Measurements from ENCODE around the gene SMIM33. TPM values are rescaled to one million over a fixed set of nuclear protein-coding genes. Genes with fewer than 3 reads are reported as not detected.
"Not testable (repeated sequence)": the region's sequence is repeated elsewhere in the genome, so short reads cannot be mapped to it uniquely, and the experiment has no call there.

SMIM33 gene
- polyA plus RNA-seq, 4 donors, result 0.03 TPM; not detected in 3

DNA sequence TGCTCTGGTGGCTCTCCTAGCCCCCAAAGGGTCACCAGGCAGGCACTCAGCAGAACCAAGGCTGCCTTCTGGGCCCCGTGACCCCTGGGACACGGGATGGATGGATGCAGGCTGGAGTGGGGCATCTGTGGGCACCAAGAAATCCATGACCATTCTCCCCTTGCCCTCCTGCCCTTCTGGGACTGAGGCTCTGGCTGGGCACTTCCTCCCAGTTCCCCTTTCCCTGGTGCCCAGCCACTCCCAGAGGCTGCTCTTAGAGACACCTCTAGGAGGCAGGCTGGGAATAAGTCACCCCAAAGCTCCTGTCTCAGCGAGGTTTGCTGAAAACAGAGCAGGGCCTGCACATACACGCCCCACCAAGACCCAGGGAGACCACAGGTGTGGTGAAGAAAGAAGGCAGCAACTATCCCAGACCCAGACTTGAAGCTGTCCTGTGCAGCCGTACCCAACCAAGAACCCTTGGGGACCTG is 10.8 kb downstream of the SMIM33 start:
- no peak for DNase-seq (ENCODE audit: low read depth in 4 of 4, low spot score in 3 of 4)

DNA sequence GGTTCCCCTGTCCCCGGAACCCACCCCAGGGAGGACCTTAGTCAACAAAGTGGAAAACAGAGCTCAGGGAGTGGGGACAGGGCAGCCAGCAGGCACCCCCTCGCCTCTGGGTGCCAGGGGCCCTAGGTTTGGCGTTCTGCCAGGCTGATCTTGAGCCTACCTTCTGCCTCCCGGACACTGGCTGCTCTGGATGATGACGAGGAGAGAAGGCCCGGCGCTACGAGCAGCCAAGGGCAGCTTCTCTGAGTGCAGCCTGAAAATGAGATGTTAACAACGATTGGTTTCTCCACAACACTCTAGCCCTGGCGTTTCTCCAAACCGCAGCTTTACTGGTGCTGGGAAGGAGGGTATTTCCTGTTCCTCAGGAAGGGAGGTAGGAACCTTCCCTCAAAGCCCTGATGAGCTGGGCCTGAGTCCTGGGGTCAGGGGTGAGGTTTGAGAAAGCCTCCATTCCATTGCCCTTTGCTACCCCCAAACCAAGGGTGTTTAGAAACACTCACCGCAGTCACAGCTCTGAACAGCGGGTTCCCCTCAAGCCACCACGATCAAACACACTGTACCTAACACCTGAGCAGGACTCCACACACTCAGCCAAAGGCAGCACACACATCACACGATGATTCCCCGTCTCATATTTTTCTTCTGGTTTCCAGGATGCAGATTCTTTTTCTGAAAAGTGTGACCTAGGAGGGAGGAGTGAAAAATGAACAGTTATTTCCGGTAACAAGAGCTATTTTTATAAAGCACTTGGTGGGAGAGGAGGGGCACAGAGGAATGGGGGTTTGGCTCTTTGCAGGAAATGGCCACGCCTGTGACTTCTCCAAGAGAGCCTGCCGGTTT is 11.5 kb downstream of the SMIM33 start, which contains the start of gene STING1:
Gene STING1, minus strand, starts transcription at position 709 of the 840 bp plus-strand sequence. CDS start 1,054 bp downstream, outside the sequence.
- peak; percentile 55 to 67 (median 62) for DNase-seq (ENCODE audit: low read depth in 4 of 4, low spot score in 3 of 4)

DNA sequence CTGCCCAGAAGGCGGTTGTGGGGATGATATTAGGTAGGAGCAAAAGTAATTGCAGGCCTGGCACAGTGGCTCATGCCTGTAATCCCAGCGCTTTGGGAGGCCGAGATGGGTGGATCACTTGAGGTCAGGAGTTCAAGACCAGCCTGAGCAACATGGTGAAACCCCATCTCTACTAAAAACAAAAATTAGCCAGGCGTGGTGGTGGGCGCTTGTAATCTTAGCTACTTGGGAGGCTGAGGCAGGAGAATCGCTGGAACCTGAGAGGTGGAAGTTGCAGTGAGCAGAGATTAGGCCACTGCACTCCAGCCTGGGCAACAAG is 12.0 kb downstream of the SMIM33 start:
- DNase-seq (ENCODE audit: low read depth in 4 of 4, low spot score in 3 of 4), result not testable (repeated sequence)

DNA sequence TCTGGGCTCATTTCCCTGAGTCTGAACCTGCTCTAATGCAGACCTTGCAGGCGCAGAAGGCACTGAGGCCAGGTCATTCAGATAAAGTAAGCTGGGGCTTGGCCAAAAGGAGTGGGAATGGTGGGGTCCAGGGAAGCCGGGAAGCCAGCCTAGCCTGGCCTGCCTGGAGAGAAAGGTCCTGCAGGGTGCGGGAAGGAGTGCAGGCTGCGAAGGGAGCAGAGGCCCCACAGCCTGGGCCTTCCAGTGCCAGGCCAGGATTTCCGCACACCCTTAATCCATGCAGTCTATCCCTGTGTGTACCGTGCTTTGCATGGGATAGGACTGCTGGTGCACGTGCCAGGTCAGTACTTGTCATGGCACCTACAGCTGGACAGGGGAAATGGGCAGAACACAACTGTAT is 15.4 kb downstream of the SMIM33 start:
- DNase-seq (ENCODE audit: low read depth in 4 of 4, low spot score in 3 of 4), result no peak

DNA sequence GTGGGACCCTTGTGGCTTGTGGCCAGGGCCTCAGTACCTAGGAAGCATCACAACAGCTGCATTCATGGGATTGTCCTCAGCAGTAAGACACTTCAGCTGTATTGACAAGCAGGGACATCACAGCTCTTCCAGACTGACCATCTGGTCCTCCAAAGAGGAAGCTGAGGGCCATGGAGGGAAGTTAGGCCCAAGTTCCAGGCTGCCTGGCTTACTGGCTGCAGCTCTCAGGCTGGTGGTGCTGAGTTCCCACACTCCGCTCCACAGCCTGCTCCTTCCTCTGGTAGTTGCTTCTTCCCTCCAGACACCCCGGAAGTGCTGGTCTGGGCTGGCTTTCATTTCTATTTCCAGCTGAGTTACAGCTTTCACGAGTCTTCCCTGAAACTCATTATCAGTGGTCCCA is 17.5 kb downstream of the SMIM33 start:
- no peak for DNase-seq (ENCODE audit: low read depth in 4 of 4, low spot score in 3 of 4)

DNA sequence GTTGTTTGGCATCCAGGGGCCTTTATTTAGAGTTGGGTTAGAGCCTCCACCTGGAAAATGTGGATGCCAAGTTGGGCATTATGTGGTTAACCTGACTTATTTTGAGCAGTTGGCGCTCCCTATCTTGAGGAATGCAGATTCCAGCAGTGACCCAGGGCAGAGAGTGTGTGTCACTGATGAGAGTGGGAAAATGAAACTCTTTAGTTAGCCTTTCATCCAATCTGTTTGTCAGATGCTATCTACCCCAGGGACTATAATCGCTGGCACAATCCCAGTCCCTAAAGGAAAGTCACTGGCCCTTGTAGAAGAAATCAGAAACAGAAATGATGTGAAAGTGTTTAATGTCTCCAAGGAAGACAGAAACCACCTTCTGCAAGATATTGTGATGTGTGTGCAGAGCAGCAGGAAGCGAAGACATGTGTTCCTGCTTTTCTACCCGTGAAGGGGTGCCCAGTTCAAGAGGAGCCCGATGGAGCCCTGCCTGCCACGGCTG is 21.9 kb downstream of the SMIM33 start:
- DNase-seq (ENCODE audit: low read depth in 4 of 4, low spot score in 3 of 4), result no peak

DNA sequence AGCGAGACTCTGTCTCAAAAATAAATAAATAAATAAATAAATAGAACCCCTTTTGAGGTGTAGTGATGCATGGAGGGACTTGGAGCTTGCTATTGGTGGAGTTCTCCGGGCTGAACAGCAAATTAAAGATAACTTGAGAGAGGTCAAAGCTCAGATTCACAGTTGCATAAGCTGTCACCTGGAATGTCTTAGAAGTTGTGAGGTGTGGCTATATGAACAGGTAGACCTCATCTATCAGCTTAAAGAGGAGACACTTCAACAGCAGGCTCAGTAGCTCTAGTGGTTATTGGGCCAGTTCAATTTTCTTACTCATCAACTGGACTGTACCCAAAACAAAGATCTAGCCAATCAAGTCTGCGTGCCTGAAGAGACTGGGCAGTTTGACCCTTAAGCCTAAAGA is 23.5 kb downstream of the SMIM33 start:
- no peak for DNase-seq (ENCODE audit: low read depth in 4 of 4, low spot score in 3 of 4)

DNA sequence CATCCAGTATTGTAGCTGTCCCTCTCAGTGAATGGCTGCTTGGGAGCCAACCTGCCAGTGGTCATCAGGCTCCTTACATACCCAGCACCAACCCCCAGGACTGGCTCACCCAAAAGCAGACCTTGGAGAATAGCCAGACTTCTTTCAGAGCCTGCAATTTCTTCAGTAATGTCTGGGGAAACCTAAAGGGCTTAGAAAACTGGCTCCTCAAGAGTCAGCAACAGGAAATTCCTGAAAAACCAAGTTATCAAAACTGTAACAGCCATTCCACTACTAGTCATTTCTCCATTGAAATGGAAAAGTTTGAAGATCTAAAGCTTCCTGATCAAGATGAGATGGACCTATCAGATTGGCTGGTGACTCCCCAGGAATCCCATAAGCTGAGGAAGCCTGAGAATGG is 24.0 kb downstream of the SMIM33 start:
- no peak for DNase-seq (ENCODE audit: low read depth in 4 of 4, low spot score in 3 of 4)

DNA sequence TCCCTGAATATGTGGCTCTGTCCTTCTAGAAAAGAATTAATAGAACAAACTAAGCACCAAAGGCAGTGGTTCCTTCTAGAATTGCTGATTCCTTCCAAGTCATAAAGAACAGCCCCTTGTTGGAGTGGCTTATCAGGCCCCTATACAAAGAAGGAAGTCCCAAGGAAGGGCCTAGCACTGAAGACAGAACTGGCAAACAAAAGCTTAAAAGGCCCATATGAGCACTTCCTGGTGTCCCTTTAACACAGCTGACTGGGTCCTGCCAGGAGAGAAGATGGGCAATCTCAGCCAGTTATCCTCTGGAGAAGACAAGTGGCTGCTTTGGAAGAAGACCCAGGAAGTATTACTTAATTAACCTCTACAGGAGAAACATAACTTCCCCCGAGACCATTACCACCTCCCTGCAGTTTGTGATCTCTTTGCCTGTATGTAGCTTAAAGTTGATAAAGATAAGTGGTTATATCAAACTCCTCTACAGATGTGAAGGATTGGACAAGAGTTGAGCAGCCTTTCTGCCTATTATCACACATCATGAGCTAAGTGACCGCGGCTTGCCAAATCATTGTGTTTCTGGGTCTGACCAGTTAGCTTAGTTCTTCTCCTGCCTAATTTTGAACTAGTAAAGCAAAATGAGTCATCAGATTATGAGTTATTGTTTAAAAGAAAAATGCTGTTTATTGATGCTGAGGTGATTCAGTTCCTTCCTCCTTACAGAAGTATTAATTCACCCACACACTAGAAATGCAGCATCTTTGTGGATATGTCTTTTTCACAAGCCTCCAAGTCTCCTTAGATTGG is 25.0 kb downstream of the SMIM33 start:
- DNase-seq (ENCODE audit: low read depth in 4 of 4, low spot score in 3 of 4), result no peak

DNA sequence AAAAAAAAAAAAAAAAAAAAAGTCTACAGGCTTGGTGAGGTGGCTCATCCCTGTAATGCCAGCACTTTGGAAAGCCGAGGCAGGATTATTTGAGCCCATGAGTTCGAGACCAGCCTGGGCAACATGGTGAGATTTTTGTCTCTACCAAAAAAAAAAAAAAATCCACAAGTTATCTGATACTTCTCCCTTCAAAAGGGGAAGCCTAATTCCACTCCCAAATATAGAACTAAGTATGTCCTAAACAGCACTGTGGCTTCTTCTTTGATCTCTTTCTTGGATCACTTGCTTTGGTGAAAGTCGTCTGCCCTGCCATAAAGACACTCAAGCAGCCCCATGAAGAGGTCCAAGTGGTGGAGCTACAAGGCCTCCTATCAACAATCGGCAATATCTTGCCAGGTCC is 30.6 kb downstream of the SMIM33 start:
- no peak for DNase-seq (ENCODE audit: low read depth in 4 of 4, low spot score in 3 of 4)

DNA sequence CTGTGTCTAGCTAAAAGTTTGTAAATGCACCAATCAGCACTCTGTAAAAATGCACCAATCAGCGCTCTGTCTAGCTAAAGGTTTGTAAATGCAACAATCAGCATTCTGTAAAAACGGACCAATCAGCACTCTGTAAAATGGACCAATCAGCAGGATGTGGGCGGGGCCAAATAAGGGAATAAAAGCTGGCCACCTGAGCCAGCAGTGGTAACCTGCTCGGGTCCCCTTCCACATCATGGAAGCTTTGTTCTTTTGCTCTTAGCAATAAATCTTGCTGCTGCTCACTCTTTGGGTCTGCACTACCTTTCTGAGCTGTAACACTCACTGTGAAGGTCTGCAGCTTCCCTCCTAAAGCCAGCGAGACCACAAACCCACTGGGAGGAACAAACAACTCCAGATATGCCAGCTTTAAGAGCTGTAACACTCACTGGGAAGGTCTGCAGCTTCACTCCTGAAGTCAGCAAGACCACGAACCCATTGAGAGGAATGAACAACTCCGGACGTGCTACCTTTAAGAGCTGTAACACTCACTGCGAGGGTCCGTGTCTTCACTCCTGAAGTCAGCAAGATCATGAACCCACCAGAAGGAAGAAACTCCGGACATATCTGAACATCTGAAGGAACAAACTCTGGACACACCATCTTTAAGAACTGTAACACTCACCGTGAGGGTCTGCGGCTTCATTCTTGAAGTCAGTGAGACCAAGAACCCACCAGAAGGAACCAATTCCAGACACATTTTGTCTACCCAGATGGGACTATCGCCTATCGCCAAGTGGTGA is 32.4 kb downstream of the SMIM33 start:
- DNase-seq (ENCODE audit: low read depth in 4 of 4, low spot score in 3 of 4), result not testable (repeated sequence)

DNA sequence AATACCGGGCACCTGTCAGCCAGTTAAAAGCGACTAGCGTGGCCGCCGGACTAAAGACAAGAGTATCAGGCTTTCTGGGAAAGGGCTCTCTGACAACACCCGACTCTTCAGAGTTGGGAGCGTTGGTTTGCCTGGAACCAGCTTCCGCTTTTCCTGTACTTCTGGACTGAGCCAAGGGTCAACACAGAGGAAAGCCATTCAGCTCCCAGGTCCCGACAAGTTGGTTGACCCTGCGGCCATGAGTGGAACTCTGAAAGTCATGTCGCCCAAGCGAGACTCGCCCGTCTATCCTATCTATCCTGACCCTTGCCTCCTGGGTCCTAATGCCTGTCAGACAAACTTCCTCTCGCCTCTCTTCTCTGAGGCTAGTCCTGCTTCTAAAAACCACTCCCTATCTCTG is 33.1 kb downstream of the SMIM33 start:
- not testable (repeated sequence) for DNase-seq (ENCODE audit: low read depth in 4 of 4, low spot score in 3 of 4)

DNA sequence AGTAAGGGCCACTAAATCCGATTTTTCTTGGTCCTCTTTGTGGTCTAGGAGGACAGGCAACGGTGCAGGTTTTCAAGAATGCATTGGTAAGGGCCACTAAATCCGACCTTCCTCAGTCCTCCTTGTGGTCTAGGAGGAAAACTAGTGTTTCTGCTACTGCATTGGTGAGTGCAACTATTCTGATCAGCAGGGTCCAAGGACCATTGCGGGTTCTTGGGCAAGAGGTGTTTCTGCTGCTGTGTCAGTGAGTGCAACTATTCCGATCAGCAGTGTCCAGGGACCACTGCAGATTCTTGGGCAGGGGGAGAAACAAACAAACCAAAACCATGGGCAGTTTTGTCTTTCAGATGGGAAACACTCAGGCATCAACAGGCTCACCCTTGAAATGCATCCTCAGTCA is 33.9 kb downstream of the SMIM33 start:
- DNase-seq (ENCODE audit: low read depth in 4 of 4, low spot score in 3 of 4), result not testable (repeated sequence)

DNA sequence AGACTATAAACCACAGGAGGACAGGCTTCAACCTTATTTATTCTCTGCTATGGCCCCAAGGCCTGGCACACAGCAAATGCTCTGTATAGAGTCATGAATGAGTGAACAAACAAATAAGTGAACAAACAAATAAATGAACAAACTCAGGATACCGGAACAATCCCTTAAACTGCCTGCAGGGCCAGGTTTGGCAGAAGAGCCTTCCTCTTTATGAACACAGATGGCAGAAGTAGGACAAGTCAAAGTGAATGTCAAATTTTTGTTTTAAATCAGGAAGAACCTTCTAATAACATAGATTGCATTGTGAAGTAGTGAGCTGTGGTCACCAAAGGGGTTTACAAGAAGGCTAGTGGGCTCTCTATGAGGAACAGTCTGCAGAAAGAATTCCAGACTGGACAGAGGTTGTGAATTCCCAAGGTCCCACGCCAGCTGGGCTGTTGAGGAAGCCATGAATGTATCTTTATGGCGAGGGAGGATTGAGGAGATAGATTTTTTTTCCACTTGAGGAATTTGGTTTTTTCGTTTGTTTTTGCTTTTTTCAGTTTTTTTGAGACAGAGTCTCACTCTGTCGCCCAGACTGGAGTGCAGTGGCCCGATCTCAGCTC is 42.1 kb downstream of the SMIM33 start:
- no peak for DNase-seq (ENCODE audit: low read depth in 4 of 4, low spot score in 3 of 4)

DNA sequence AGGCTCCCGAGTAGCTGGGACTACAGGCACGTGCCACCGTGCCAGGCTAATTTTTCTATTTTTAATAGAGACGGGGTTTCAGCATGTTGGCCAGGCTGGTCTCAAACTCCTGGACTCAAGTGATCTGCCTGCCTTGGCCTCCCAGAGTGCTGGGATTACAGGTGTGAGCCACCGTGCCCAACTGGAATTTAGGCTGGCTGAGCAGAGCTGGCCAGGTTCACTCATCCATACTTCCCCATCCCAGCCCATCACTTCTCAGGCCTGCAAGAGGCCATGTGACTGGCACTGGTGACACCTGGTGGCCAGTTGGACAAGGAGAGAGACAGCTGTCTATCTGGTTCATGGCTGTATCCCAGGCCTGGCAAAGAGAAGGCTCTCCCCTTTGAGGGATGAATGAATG is 42.6 kb downstream of the SMIM33 start:
- DNase-seq (ENCODE audit: low read depth in 4 of 4, low spot score in 3 of 4), result peak; percentile 48 to 53 (median 52)

DNA sequence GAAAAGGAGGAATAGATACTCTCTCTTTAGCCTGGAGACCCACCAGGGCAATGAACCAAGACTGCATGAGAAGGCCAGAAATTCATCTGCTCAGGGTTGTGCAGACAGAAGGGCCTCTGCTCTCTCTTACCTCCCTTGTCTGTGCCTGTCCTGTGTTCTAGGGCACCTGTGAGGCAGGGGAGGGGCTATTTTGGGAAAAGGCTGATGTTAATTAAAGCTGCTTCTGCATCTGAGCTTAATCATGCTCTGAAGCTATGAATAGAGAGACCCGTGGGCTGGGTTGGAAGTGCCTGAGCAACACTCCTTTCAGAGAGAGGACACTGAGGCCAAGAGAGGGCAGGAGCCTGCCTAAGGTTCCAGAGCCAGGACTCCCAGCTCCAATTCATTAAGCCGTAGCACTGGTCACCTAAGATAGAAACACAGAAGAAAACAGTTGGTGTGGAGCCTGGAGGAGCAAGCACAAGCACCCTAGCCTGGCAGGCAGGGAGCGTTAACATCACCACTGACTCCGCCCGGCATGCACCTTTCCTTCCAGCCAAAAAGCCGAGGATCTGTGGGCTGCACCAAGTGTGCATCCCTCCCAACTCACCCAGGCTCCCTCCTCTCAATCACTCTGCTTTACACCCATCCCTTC is 43.2 kb downstream of the SMIM33 start:
- no peak for DNase-seq (ENCODE audit: low read depth in 4 of 4, low spot score in 3 of 4)

DNA sequence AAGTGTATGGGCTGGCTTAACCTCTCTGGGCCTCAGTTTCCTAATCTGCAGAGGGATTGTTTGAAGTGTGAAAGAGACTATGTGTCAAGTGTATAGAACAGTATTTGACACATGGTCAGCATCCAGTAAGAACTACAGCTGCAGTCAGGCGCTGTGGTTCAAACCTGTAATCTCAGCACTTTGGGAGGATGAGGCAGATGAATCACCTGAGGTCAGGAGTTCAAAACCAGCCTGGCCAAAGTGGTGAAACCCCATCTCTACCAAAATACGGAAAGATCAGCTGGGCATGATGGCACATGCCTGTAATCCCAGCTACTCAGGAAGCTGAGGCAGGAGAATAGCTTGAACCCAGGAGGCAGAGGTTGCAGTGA is 43.7 kb downstream of the SMIM33 start:
- no peak for DNase-seq (ENCODE audit: low read depth in 4 of 4, low spot score in 3 of 4)

DNA sequence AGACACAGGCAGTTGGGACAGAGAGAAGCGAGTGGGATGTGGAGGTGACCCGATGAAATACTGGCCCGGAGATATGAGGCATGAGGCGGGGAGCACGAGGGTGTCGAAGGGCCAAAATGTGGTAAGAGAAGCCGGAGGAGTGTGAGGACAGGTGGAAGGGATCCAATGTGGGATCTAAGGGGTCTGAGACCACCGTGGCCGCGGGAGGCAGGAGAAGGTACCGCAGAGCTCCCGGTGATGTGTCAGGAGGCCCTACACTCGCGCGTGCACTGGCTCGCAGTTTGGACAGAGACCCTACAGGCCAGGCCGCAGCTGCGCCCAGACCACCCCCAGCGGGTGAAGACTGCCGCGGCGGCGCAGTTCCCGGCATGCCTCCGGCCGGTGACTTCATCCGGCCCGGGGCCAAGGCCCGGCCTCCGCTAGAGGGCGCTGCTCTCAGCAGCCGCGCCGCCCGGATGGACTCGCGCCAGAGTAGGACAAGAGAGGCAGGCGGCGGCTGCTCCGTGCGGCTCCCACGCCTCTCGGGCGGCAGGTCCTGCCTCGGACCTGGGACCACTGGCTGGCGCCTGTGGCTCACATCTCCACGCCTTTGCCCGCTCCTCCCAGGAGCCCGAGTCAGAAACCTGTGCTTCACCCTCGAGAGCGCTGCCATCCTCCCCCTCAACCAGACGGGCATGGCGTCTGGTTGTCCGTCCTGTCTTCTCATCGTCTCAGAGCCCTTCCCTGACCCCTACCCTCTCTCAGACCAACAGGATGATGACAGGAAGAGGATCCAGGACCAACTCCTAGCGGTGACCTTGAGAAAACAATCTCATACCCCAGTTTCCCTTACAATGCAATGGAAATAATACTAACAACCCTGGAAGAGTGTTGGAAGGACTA is 47.1 kb downstream of the SMIM33 start:
- DNase-seq (ENCODE audit: low read depth in 4 of 4, low spot score in 3 of 4), result peak; percentile 86 to 91 (median 88)

All from right renal pelvis (tissue), 4 donors.